HEK293 (cell line): Measurements from ENCODE around the gene UBE2V1.

Experiments
- ATF2 ChIP-seq: fragments of 450-650 bp; formaldehyde crosslinking; IDR thresholded peaks from 2 replicates; pipeline ENCODE4 v1.5.1; 2016; ENCODE audit warnings: missing biosample characterization, missing genetic modification characterization, low read depth
- CTCF ChIP-seq: fragments of 450-650 bp; formaldehyde crosslinking; IDR thresholded peaks from 2 replicates; pipeline ENCODE4 v1.5.1; 2016; ENCODE audit warnings: missing biosample characterization, missing genetic modification characterization
- KLF8 ChIP-seq: fragments of 450-650 bp; formaldehyde crosslinking; IDR thresholded peaks from 2 replicates; pipeline ENCODE4 v1.5.1; 2016; ENCODE audit warnings: missing biosample characterization, missing genetic modification characterization
- ZBTB1 ChIP-seq: fragments of 450-650 bp; formaldehyde crosslinking; IDR thresholded peaks from 2 replicates; pipeline ENCODE4 v1.5.1; 2016; ENCODE audit warnings: missing biosample characterization, missing genetic modification characterization
- ZNF18 ChIP-seq: fragments of 450-650 bp; formaldehyde crosslinking; IDR thresholded peaks from 2 replicates; pipeline ENCODE4 v1.5.1; 2016; ENCODE audit warnings: missing biosample characterization, missing genetic modification characterization
- ZNF398 ChIP-seq: fragments of 450-650 bp; formaldehyde crosslinking; IDR thresholded peaks from 2 replicates; pipeline ENCODE4 v1.5.1; 2017; ENCODE audit warnings: missing biosample characterization, missing genetic modification characterization
- ZNF529 ChIP-seq: fragments of 450-650 bp; formaldehyde crosslinking; IDR thresholded peaks from 2 replicates; pipeline ENCODE4 v1.5.1; 2017; ENCODE audit warnings: missing genetic modification characterization, missing biosample characterization; ENCODE audit not compliant: insufficient replicate concordance
- ZNF658 ChIP-seq: fragments of 450-650 bp; formaldehyde crosslinking; IDR thresholded peaks from 2 replicates; pipeline ENCODE4; 2016; ENCODE audit warnings: missing biosample characterization, missing genetic modification characterization
- ZSCAN18 ChIP-seq: fragments of 450-650 bp; formaldehyde crosslinking; IDR thresholded peaks from 2 replicates; pipeline ENCODE4 v1.5.1; 2016; ENCODE audit warnings: missing biosample characterization, missing genetic modification characterization
- ZSCAN5A ChIP-seq: fragments of 450-650 bp; formaldehyde crosslinking; IDR thresholded peaks from 2 replicates; pipeline ENCODE4 v1.5.1; 2016; ENCODE audit warnings: missing biosample characterization, missing genetic modification characterization

GRCh38 chr20:50041246-50041873, 71.6 kb downstream of the UBE2V1 start:
- TF ChIP-seq KLF8 (tag by site-specific recombination): no peak
- no peak for TF ChIP-seq ZBTB1 (tag by site-specific recombination)
- no peak for TF ChIP-seq ZSCAN5A (tag by site-specific recombination)
- TF ChIP-seq CTCF (tag by site-specific recombination): no peak
- TF ChIP-seq ZSCAN18 (tag by site-specific recombination): no peak
- no peak for TF ChIP-seq ATF2 (tag by site-specific recombination)
- TF ChIP-seq ZNF398 (tag by site-specific recombination): no peak
- TF ChIP-seq ZNF658: no peak
- TF ChIP-seq ZNF529: no peak
- no peak for TF ChIP-seq ZNF18 (tag by site-specific recombination)
